Activated T-helper 1 cell treated with anti-CD3 and anti-CD28 coated beads, Interleukin-2, amount 50 U/mL, for 16 hours (primary cell): ENCODE results near the gene CISD2.
"Not testable (repeated sequence)": the region's sequence is repeated elsewhere in the genome, so short reads cannot be mapped to it uniquely, and the experiment has no call there.

ENCODE experiments used
- DNase-seq, 2 donors: peaks; one replicate each; pipeline ENCODE4 v3.0.0-alpha.2; 2020; ENCODE audit warnings: low read depth in 1 of 2, low spot score in 1 of 2

Gene CISD2

DNA sequence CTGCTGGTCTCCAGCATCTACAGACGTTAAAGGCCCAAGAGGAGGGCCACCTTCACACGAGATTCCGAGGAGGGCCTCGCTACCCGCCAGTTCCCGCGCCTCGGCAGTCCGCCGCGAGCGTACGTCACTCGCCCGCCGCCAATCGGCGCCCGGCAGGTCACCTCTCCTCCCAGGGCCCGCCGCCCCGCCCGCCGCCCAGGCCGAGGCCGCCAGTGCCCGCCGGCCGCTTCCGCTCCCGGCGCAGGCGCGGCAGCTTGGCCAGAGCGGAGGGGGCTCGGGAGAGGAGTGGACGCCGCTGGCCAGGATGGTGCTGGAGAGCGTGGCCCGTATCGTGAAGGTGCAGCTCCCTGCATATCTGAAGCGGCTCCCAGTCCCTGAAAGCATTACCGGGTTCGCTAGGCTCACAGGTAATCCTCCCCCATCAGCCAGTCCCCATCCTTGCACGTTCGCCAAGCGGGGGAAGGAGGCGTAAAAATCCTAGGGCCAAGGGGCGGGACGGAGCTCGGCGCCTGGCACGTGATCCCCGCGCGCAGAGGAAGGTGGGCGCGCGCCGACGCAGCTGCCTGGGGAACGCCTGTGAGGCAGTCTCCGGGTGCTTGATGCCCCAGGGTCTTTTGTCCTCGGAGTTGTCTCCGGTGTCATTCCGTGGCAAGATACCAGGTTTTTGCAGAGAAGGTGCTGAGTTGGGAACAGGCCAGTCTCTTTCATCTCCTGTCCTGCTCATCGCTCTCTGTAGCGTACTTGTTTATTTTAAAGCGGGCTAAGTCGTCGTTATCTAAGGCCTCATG is at the start of gene CISD2:
TSS of gene CISD2 (plus strand) at position 212 of the 788 bp plus-strand sequence. CDS start at position 305, 93 bp downstream.
- peak; percentile 73 to 82 for DNase-seq

DNA sequence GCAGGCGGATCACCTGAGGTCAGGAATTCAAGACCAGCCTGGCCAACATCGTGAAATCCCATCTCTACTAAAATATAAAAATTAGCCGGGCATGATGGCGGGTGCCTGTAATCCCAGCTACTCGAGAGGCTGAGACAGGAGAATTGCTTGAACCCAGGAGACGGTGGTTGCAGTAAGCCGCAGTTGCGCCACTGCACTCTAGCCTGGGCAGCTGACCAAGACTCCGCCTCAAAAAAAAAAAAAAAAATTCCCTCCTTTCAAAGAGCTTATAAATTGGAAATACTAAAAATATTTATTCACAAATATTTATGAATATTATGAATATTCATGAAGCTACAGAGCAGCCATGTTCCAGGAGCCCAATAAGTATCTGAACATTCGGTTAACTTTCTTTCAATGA is 49.7 kb upstream of the CISD2 start:
- DNase-seq = not testable (repeated sequence)

DNA sequence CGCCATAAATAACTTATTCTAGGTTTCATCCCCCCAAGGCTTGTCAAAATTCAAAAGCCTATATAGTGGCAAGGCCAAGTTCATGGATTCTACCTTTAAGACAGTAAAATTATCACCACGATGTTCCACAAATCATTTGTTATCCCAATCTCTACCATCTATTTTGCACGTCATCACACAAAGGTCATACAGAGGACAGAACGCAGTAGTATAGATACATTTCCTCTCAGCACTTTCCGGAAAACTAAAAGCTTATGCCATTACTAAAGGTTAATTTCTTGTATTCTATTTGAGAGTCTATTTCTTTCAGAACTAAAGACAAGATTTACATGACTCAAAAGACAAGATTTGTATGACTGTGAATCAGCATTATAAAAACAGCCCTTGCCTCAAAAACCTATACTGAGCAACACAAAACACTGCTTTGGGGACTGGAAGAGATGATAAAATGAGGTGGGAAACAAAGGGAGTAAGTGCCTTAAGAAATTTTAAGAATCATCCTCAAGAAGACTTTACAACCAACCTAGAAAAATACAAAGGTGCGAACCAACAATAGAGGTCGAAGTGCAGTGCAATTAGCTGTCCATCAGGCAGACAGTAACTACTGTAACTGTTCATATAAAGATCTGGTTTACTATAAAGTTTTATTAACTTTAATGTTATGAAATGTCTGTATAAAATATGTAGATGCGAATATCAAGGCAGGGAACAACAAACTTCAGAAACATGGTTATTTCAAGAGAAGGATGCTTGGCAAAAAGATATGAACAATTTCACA is 49.0 kb upstream of the CISD2 start:
- DNase-seq = no peak

GRCh38 chr4:102823464-102823863 is 45.3 kb upstream of the CISD2 start:
- DNase-seq = no peak

- DNase-seq = no peak
These were observed 44.9 kb upstream of the CISD2 start for GRCh38 chr4:102823897-102824296.

GRCh38 chr4:102824398-102824797 is 44.4 kb upstream of the CISD2 start:
- no peak for DNase-seq

DNA sequence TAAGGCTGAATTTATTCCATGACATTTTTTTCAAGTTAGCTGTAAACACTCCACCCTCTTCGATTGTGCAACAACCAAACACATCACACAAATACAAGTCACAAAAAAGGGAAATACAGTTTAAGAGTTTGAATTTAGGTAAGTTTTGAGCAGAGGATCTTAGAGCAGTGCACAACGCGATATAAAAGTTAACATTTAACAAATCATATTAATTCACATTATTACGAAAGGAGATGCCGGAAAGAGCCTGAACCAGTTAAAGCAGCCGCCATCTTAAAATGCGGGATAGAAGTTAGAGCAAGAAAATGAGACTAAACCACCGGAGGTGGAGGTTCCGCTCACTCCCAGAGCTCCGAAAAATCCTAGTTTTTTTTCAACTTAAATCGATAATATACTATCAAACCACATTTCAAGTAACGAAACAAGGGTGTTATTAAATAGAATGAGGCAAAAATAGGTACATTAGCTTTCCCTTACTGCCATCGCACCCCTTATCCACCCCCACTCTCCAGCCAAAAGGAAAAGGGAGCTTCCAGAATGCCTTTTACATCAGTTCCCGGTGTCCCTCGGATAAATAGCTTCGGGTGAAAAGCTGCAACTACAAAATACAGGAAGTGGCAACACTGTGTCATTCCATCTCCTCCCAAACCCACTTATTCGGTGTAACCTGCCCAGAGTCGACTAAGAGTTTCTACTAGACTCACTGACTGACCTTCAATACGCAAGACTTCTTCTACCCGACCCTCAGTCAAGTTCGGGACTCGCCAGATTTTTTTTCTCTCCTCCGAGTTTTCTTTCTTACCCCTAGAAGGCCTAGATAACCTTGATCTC is 43.3 kb upstream of the CISD2 start:
- DNase-seq = no peak

- no peak for DNase-seq
These were observed 42.5 kb upstream of the CISD2 start for GRCh38 chr4:102826105-102826889.

GRCh38 chr4:102826890-102827673 is 41.7 kb upstream of the CISD2 start, which contains the start of gene UBE2D3:
Gene UBE2D3 (minus strand): TSS chr4:102827551. CDS start chr4:102826508, 1,043 bp downstream.
- DNase-seq = peak; percentile 91 to 93

GRCh38 chr4:102827674-102828496 is 40.9 kb upstream of the CISD2 start:
- DNase-seq = peak; percentile 95 to 96

DNA sequence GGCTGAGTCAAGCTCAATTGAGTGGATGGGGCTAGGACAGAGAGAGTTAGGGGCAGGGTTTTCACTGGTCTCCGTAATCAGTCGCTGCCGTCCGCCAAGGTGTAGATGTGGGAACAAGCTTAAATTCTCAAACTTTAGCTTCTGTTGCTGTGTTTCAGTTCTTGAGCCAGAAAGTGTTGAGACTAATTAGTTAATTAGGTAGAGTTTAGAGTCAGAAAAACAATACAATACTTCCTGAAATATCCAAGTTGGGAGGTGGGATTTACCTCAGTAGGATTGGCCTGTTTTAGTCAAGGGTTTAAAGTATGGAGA is 40.3 kb upstream of the CISD2 start:
- DNase-seq = no peak

DNA sequence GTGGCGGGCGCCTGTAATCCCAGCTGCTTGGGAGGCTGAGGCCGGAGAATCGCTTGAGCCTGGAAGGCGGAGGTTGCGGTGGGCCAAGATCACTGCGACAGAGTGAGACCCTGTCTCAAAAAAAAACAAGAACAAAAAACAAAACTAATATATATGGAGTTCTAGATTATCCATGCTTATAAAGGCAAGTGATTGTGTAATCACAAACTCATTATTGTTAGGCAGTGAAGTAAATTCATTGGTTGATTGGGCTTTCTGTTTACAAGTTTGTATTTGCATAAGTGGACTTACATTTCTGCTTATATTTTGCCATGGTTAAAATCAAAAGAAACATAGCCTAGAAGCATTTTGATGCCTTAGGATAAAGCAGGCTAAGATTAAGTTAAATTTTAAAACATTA is 39.0 kb upstream of the CISD2 start:
- DNase-seq = no peak

DNA sequence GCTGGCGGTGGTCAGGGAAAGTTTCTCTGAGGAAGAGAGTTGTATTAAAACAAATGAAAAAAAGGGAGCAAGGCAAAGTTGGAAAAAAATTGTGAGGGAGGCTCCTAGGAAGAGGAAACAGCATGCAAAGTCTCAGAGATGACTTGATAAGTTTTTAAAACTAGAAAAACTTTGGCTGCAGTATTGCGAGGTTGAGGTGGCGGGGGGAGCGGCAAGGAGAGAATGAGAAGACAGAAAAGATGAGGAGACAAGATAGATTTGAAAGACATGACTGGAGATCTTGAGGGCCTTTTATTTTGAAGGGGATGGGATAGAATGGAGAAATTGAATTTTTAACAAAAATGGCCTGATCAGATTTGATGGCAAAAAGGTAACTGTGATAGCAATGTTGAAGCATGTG is 36.7 kb upstream of the CISD2 start:
- DNase-seq = no peak

- no peak for DNase-seq
These were observed 36.1 kb upstream of the CISD2 start for GRCh38 chr4:102832667-102833066.

GRCh38 chr4:102836596-102836995 is 32.2 kb upstream of the CISD2 start:
- no peak for DNase-seq

DNA sequence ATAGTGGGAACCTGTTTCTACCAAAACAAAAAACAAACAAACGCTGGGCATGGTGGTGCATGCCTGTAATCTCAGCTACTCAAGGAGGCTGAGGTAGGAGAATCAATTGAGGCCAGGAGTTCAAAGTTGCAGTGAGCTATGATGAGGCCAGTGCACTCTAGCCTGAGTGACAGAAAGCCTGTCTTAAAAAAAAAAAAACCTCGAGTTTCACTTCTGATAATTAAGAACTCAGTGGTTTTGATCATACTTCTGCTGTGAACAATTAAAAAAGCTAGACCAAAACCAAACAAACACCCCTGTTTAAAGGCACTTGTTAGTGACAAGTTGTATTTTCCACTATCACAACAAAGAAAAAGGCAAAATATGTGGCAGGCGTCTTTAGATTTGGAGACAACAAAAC is 26.4 kb upstream of the CISD2 start:
- DNase-seq = no peak

DNA sequence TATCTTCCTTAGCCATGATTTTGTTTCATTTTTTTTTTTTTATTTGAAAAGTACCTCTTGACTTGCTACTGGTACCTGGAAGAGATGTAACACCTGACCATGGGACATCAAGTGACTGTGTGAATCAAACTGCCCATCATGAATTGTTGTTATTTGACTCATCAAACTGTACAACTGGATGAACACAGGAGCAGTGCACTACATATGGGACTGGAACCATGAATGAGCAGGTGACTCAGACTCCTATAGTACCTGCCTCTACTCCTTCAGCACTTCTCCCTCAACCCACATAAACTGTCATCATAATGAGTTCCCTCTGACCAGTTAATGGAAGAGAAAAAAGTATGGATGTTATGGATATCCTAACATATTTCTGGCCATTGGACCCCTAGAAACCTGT is 25.5 kb upstream of the CISD2 start:
- no peak for DNase-seq

- DNase-seq = no peak
These were observed 24.9 kb upstream of the CISD2 start for GRCh38 chr4:102843938-102844337.

DNA sequence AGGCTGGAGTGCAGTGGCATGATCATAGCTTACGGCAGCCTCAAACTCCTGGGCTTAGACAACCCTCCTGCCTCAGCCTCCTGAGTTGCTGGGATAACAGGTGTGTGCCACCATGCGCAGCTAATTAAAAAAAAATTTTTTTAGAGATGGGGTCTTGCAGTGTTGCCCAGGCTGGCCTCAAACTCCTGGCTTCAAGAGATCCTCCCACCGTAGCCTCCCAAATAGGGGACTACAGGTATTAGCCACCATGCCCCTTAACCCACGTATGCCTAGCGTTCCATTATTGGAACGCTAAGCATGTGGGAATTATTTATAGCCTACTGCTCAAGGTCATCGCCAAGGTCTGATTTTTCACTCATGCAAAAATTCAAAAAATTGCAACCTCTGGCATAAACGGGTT is 21.1 kb upstream of the CISD2 start:
- DNase-seq = no peak
